Neural cell (in vitro differentiated cells): ENCODE results near the gene UGT2A2. TPM values are rescaled to one million over a fixed set of nuclear protein-coding genes. Genes with fewer than 3 reads are reported as not detected.

Experiments used
- H2AFZ ChIP-seq: fragments of 200-600, 300-800 bp; sonication (generic), shearing (Covaris generic); 2 replicates; pipeline ENCODE4 v1.6.0; 2014; ENCODE audit warnings: low read depth, mild to moderate bottlenecking, antibody characterized with exemption, low read length, moderate library complexity
- H3F3A ChIP-seq: fragments of 200-600 bp; shearing (Covaris generic); 2 replicates; pipeline ENCODE4 v1.6.1; 2016; ENCODE audit warnings: mild to moderate bottlenecking, moderate library complexity, mixed read lengths, antibody characterized with exemption, low read length; ENCODE audit not compliant: insufficient read depth, poor library complexity, severe bottlenecking
- H3K27ac ChIP-seq: fragments of 200-600, 300-800 bp; sonication (generic), shearing (Covaris generic); 2 replicates; pipeline ENCODE4 v1.5.1; 2014; ENCODE audit warnings: mild to moderate bottlenecking, low read length, moderate library complexity
- H3K27me3 ChIP-seq: fragments of 300-800, 200-600 bp; sonication (generic), shearing (Covaris generic); 2 replicates; pipeline ENCODE4 v1.6.0; 2014; ENCODE audit warnings: mild to moderate bottlenecking, low read depth, low read length, moderate library complexity; ENCODE audit not compliant: insufficient read depth
- H3K36me3 ChIP-seq: fragments of 300-800, 200-600 bp; sonication (generic), shearing (Covaris generic); 2 replicates; pipeline ENCODE4 v1.5.1; 2014; ENCODE audit warnings: mild to moderate bottlenecking, antibody characterized with exemption, low read length, moderate library complexity; ENCODE audit not compliant: insufficient read depth
- H3K4me2 ChIP-seq: fragments of 300-800, 200-600 bp; sonication (generic), shearing (Covaris generic); 2 replicates; pipeline ENCODE4 v1.6.0; 2014; ENCODE audit warnings: mild to moderate bottlenecking, low read length
- H3K4me3 ChIP-seq: fragments of 300-800, 200-600 bp; sonication (generic), shearing (Covaris generic); 2 replicates; pipeline ENCODE4 v1.5.1; 2014; ENCODE audit warnings: mild to moderate bottlenecking, low read length, moderate library complexity
- H3K79me2 ChIP-seq: fragments of 200-600 bp; shearing (Covaris generic); replicated peaks from 2 replicates; pipeline ENCODE4 v1.6.0; 2014; ENCODE audit warnings: mild to moderate bottlenecking, low read length, moderate library complexity; ENCODE audit not compliant: insufficient read depth
- H3K9ac ChIP-seq: fragments of 300-800, 200-600 bp; sonication (generic), shearing (Covaris generic); 2 replicates; pipeline ENCODE4 v1.6.1; 2016; ENCODE audit warnings: mild to moderate bottlenecking, low read length, mixed read lengths
- H3K9me2 ChIP-seq: fragments of 200-600 bp; shearing (Covaris generic); 2 replicates; pipeline ENCODE4 v1.6.1; 2016; ENCODE audit warnings: mild to moderate bottlenecking, low read length, mixed read lengths; ENCODE audit not compliant: insufficient read depth
- H3K9me3 ChIP-seq: fragments of 200-600, 300-800 bp; sonication (generic), shearing (Covaris generic); 2 replicates; pipeline ENCODE4 v1.6.1; 2016; ENCODE audit warnings: mild to moderate bottlenecking, mixed run types, low read length, moderate library complexity, mixed read lengths
- H4K20me1 ChIP-seq: fragments of 200-600 bp; shearing (Covaris generic); 2 replicates; pipeline ENCODE4 v1.6.1; 2016; ENCODE audit warnings: mild to moderate bottlenecking, mixed run types; ENCODE audit not compliant: insufficient read depth
- EP300 ChIP-seq: fragments of 450-650 bp; conservative IDR thresholded peaks from 2 replicates; pipeline ENCODE4 v1.6.1; 2014; ENCODE audit warnings: antibody characterized with exemption, mild to moderate bottlenecking, moderate library complexity; ENCODE audit not compliant: poor library complexity, severe bottlenecking
- EZH2 ChIP-seq: fragments of 200-600, 300-800 bp; shearing (Covaris generic), sonication (generic); IDR thresholded peaks from 2 replicates; pipeline ENCODE4 v1.6.1; 2014; ENCODE audit warnings: antibody characterized with exemption, low read length, borderline replicate concordance, mild to moderate bottlenecking; ENCODE audit not compliant: insufficient read depth, poor library complexity, severe bottlenecking
- MXI1 ChIP-seq: fragments of 450-650 bp; conservative IDR thresholded peaks from 2 replicates; pipeline ENCODE4 v1.6.1; 2014; ENCODE audit warnings: antibody characterized with exemption, mild to moderate bottlenecking; ENCODE audit not compliant: poor library complexity, severe bottlenecking
- POLR2AphosphoS5 ChIP-seq: IDR thresholded peaks from 2 replicates; pipeline ENCODE4 v1.6.1; 2012
- RAD21 ChIP-seq: fragments of 450-650 bp; conservative IDR thresholded peaks from 2 replicates; pipeline ENCODE4 v1.6.1; 2014; ENCODE audit warnings: antibody characterized with exemption, mild to moderate bottlenecking, moderate library complexity
- REST ChIP-seq: IDR thresholded peaks from 2 replicates; pipeline ENCODE4 v1.6.1; 2012; ENCODE audit warnings: borderline replicate concordance
- SMC3 ChIP-seq: fragments of 450-650 bp; conservative IDR thresholded peaks from 2 replicates; pipeline ENCODE4 v1.6.1; 2014; ENCODE audit warnings: antibody characterized with exemption, mild to moderate bottlenecking, moderate library complexity; ENCODE audit not compliant: poor library complexity
- TAF1 ChIP-seq: IDR thresholded peaks from 2 replicates; pipeline ENCODE4 v1.6.1; 2012; ENCODE audit warnings: low read depth
- polyA plus RNA-seq: library from polyadenylated mRNA; depleted of rRNA; stranded (reverse); fragments of >200 nt; gene quantifications from 2 replicates; pipeline ENCODE4 v1.2.3, GENCODE V29; 2014
- TF ChIP-seq, protein P1 (sequence below): fragments of 450-650 bp; IDR thresholded peaks from 2 replicates; pipeline ENCODE4 v1.5.1; 2014; ENCODE audit warnings: antibody characterized with exemption, mild to moderate bottlenecking, moderate library complexity; ENCODE audit not compliant: poor library complexity, severe bottlenecking

Gene UGT2A2
- polyA plus RNA-seq, 1 donor from 2014 or later: not detected

DNA sequence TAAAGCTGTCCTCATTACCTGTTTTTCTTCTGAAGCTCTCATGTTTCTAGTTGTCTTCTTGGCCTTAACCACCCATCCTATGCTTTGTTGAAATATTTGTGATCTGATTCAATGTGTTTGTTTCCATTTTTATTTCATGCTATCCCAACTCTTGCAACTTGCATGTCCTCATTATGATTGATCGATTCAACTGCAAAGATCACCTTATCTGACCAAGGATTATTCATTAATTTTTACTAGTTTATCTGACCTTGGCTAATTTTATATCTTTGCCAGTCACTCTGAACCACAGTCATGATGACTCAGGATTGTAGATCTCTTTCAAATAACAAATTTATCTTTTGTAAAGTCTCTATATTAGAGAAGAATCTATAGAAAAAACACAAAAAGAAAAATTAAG, 70.7 kb downstream of the UGT2A2 start:
- H3K9ac ChIP-seq: no peak overlapping the region
- H3K9me2 ChIP-seq: no peaks in the 10 kb centered on the region
- H3K79me2 ChIP-seq: no peaks in the 10 kb centered on the region
- H4K20me1 ChIP-seq: no peaks in the 10 kb centered on the region
- no peaks in the 10 kb centered on the region for H3K36me3 ChIP-seq
- H3K4me2 ChIP-seq: no peak overlapping the region
- H3F3A ChIP-seq: no peaks in the 10 kb centered on the region
- no peak for TF ChIP-seq REST
- no peak for TF ChIP-seq TAF1
- TF ChIP-seq, protein P1, sequence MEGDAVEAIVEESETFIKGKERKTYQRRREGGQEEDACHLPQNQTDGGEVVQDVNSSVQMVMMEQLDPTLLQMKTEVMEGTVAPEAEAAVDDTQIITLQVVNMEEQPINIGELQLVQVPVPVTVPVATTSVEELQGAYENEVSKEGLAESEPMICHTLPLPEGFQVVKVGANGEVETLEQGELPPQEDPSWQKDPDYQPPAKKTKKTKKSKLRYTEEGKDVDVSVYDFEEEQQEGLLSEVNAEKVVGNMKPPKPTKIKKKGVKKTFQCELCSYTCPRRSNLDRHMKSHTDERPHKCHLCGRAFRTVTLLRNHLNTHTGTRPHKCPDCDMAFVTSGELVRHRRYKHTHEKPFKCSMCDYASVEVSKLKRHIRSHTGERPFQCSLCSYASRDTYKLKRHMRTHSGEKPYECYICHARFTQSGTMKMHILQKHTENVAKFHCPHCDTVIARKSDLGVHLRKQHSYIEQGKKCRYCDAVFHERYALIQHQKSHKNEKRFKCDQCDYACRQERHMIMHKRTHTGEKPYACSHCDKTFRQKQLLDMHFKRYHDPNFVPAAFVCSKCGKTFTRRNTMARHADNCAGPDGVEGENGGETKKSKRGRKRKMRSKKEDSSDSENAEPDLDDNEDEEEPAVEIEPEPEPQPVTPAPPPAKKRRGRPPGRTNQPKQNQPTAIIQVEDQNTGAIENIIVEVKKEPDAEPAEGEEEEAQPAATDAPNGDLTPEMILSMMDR: no peak
- no peak for TF ChIP-seq SMC3
- no peak for TF ChIP-seq MXI1
- no peak for TF ChIP-seq EZH2
- no peak for TF ChIP-seq EP300
- TF ChIP-seq POLR2AphosphoS5: no peak
- no peak for TF ChIP-seq RAD21
- no peaks in the 10 kb centered on the region for H3K9me3 ChIP-seq
- no peak overlapping the region for H2AFZ ChIP-seq
- H3K4me3 ChIP-seq: no peak overlapping the region
- no peaks in the 10 kb centered on the region for H3K27me3 ChIP-seq
- H3K27ac ChIP-seq: no peak overlapping the region

DNA sequence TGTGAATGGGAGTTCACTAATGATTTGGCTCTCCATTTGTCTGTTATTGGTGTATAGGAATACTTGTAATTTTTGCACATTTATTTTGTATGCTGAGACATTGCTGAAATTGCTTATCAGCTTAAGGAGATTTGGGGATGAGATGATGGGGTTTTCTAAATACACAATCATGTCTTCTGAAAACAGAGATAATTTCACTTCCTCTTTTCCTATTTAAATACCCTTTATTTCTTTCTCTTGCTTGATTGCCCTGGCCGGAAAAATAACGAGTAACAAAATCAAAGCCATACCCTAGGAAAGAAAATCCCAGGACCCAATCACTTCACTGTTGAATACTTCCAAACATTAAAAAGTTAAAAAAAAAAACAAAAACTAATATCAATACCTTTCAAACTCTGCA, 76.0 kb downstream of the UGT2A2 start:
- TF ChIP-seq EP300 (no peak), EZH2 (no peak)
- Histone ChIP-seq H3K79me2 (no peaks in the 10 kb centered on the region), H3K4me2 (no peak overlapping the region), H3K27ac (no peak overlapping the region), H3K36me3 (no peaks in the 10 kb centered on the region), H3K4me3 (no peak overlapping the region), H2AFZ (no peak overlapping the region), H4K20me1 (no peaks in the 10 kb centered on the region), H3K27me3 (no peaks in the 10 kb centered on the region), H3F3A (no peaks in the 10 kb centered on the region), H3K9me3 (no peaks in the 10 kb centered on the region), H3K9me2 (no peaks in the 10 kb centered on the region), H3K9ac (no peak overlapping the region)

- Histone ChIP-seq H4K20me1 (no peaks in the 10 kb centered on the region), H3K27ac (no peak overlapping the region), H3K9me2 (no peaks in the 10 kb centered on the region)
Observed at GRCh38 chr4:69549651-69550050, 89.8 kb downstream of the UGT2A2 start.

More at GRCh38 chr4:69549651-69550050, 89.8 kb downstream of the UGT2A2 start:
- Histone ChIP-seq H3K36me3 (no peaks in the 10 kb centered on the region), H3K27me3 (no peaks in the 10 kb centered on the region), H3F3A (no peaks in the 10 kb centered on the region), H3K9me3 (no peaks in the 10 kb centered on the region), H3K9ac (no peak overlapping the region), H3K4me2 (no peak overlapping the region), H2AFZ (no peak overlapping the region), H3K79me2 (no peaks in the 10 kb centered on the region), H3K4me3 (no peak overlapping the region)
- TF ChIP-seq EP300 (no peak), REST (no peak)
